ENCODE results near the gene SMIM41.
A peak's percentile ranks its signal among the peaks of the same experiment; 100 is the strongest.

The SMIM41 gene

DNA sequence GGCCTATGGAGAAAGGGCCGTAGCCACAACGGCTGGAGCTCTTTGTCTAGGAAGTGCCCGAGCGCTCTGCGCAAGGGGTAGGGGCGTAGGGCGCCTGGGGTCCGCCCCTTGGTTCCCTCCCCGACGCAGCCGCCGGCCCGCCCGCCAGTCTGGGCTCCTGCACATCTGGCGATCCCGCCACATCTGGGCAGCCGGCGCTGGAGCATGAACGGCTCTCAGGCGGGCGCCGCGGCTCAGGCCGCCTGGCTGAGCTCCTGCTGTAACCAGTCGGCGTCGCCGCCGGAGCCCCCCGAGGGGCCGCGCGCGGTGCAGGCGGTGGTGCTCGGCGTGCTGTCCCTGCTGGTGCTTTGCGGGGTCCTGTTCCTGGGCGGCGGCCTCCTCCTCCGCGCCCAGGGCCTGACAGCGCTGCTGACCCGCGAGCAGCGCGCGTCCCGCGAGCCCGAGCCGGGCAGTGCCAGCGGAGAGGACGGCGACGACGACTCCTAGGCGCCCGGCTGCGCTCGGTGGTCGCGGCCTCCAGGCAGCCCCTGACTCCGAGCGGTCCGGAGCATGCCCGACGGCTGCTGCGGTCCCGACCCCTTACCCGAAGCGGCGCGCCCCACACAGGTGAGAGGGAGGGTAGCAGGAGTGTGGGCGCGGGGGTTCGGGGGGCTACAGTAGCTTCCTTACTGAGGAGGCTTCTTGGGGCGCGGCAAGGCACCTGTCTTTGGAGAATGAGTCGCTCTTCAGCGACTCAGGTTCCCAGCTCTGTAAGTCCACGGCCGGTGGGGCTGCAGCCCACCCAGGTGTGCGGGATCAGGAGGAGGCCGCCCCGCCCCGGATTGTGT lies at the start of gene SMIM41:
SMIM41 (plus strand) TSS at position 129 of the 827 bp plus-strand sequence; CDS start at position 205, 76 bp downstream.
- DNase-seq (ENCODE audit: extremely low read depth, low read depth), result no peak
- TF ChIP-seq, protein P1, sequence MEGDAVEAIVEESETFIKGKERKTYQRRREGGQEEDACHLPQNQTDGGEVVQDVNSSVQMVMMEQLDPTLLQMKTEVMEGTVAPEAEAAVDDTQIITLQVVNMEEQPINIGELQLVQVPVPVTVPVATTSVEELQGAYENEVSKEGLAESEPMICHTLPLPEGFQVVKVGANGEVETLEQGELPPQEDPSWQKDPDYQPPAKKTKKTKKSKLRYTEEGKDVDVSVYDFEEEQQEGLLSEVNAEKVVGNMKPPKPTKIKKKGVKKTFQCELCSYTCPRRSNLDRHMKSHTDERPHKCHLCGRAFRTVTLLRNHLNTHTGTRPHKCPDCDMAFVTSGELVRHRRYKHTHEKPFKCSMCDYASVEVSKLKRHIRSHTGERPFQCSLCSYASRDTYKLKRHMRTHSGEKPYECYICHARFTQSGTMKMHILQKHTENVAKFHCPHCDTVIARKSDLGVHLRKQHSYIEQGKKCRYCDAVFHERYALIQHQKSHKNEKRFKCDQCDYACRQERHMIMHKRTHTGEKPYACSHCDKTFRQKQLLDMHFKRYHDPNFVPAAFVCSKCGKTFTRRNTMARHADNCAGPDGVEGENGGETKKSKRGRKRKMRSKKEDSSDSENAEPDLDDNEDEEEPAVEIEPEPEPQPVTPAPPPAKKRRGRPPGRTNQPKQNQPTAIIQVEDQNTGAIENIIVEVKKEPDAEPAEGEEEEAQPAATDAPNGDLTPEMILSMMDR (IDR thresholded peaks at IDR 0.05; ENCODE audit: low read depth, low read length), result no peak

DNA sequence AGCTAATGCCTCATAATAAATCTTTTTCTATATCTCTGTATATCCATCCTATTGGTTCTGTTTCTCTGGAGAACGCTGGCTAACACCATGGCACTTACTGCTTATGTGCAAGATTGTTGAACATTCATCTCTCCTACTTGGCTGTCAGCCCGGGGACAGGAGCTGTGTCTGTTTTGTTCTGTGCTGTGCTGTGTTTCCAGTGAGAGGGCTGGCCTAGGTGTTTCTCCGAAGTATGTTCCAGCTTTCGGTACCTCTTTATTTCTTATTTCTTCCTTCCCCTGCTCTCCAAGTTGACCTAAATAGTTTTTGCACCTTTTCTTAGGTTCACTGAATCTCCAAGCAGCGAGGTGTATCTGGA lies 47.1 kb upstream of the SMIM41 start:
- no peak for DNase-seq (ENCODE audit: extremely low read depth, low read depth)
- TF ChIP-seq, protein P1 (IDR thresholded peaks at IDR 0.05; ENCODE audit: low read depth, low read length), result no peak

DNA sequence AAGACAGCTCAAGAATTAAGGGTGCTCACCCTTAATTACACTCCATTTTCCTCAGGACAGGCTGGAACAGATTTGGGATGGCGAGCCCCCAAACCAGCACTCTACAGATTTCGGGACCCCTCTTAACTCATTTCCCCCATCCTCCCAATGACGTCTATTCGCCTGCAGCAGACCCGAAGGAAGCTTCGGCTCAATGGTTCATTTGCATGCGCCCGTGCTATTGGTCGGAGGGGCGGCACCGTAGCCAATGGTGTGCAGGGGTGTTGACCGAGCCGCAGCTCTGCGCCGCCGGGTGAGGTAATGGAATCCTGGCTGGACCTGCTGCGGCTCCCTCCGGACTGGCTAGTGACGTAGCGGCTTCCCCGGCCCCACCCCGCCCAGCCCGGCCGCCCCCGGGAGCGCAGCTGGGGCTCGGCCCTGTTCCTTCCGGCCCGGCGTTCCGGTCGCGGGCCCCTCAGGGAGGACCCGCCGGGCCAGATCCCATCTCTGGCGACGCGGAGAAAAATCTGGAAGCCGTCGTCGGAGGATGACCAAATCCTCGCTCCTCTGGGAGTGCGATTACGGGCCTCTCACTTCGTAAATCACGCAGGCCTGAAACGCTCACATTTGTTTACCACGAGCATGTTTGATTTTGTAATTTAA lies 46.6 kb upstream of the SMIM41 start:
- TF ChIP-seq, protein P1 (IDR thresholded peaks at IDR 0.05; ENCODE audit: low read depth, low read length), result no peak
- peak; percentile 94 for DNase-seq (ENCODE audit: extremely low read depth, low read depth)

DNA sequence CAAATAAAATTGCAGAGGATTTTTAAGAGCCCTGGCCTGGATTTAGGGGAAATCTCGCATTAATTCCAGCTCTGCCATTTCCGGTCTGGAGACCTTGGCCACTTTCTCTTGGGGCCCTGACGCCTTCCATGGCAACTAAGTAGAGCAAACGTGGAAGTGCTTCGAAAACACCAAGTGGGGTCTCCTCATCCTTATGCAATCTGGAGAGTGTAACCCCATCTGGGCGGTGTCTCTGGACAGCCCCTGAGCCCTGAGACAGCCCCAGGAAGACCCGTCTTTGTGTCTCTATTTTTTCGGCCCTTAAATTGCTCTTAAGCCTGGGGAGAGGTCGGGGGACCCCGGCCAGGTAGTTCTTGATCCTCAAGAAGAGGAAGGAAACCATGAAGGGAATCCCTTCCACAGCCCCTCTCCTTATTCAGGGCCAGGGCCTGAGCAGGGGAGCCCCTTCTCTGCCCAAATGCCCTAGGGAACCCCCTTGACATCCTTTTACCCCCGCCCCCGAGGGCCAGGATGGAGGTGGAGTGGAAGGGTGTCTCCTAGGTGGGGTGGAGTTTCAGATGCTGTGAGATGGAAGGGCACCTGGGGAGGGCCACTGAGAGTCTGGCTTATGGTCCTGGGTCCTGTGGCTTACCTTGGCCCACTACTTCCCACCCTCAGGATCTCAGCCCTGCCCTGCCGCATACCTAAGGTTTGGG lies 45.9 kb upstream of the SMIM41 start:
- TF ChIP-seq, protein P1 (IDR thresholded peaks at IDR 0.05; ENCODE audit: low read depth, low read length), result no peak
- no peak for DNase-seq (ENCODE audit: extremely low read depth, low read depth)

DNA sequence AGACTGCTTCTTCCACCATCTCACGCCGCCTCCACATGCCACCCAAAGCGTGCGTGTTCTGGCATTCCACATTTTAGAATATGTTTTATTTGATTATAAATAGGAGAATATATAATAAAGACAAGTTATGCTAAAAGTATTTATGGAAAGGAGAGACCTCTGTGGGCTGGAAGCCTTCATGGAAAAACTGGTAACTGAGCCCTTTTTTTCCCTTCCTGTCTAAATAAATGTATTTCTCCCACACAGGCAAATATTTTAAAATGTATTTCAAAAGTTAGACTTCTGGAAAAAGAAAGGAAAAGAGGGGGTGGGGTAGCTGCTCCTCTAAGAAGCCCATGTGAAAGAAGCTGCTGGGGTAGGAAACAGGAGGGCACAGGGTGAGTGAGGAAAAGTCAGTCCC lies 44.3 kb upstream of the SMIM41 start:
- DNase-seq (ENCODE audit: extremely low read depth, low read depth), result no peak
- TF ChIP-seq, protein P1 (IDR thresholded peaks at IDR 0.05; ENCODE audit: low read depth, low read length), result no peak

DNA sequence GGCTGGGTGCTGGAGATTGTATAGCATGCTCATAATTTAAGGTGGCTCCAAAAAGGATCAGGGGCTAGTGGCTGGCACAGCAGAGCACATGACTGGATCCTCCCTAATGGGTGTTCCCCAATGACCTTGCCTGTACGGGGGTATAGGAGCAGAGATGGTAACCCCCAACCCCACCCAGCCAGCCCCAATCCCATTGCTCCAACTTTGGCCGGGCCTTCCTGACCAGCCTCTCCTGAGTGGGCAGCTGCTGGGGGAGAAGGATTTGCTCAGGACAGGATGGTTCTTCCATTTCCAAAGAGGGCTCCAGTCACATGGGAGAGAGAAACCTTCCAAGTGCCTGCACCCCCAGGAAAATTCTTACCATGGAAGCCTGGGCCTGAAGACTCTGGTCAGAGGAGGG lies 43.6 kb upstream of the SMIM41 start:
- TF ChIP-seq, protein P1 (IDR thresholded peaks at IDR 0.05; ENCODE audit: low read depth, low read length), result no peak
- no peak for DNase-seq (ENCODE audit: extremely low read depth, low read depth)

Data from AG09319 (cell line).